H1 (cell line): ENCODE data around the gene FXN. TPM values are rescaled to one million over a fixed set of nuclear protein-coding genes. Genes with fewer than 3 reads are reported as not detected.

Source experiments
- polyA plus RNA-seq, 7 experiments: library from polyadenylated mRNA; depleted of rRNA in 3 of 7; stranded (reverse) in 5 of 7; unstranded in 2 of 7; fragments of >200 nt in 5 of 7; fragments of 200-250 nt in 2 of 7; gene quantifications; 1 replicate in 5 of 7; 2 replicates in 1 of 7; 4 replicates in 1 of 7; pipeline versions ENCODE4 v1.2.1 to v1.2.3, GENCODE V29; 2011 to 2013; ENCODE audit warnings: missing spikeins in 2 of 7, mixed read lengths in 2 of 7
- total RNA-seq: library from RNA; stranded (reverse); fragmentation: NEBNext Ultra II Directional; extraction: Animal tissue kit (Norgen Biotek cat#: 25700); gene quantifications from 2 replicates; pipeline ENCODE4 v1.2.1, GENCODE V29; 2021
- TF ChIP-seq, protein P1 (sequence below): IDR thresholded peaks from 2 replicates; pipeline ENCODE4 v1.6.1; 2012; ENCODE audit warnings: inconsistent platforms

Gene FXN
- total and polyA plus RNA-seq, 2 of the 8 experiments (the other 6 are each of a cell fraction or from before 2014, with no cell fraction given): 34.2 to 37.5 TPM

- TF ChIP-seq, protein P1, sequence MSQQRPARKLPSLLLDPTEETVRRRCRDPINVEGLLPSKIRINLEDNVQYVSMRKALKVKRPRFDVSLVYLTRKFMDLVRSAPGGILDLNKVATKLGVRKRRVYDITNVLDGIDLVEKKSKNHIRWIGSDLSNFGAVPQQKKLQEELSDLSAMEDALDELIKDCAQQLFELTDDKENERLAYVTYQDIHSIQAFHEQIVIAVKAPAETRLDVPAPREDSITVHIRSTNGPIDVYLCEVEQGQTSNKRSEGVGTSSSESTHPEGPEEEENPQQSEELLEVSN: peak; percentile 24; the same call in 1 of the 2 replicates
Measured at GRCh38 chr9:69122549-69123141, 87.1 kb downstream of the FXN start (continued).
